Transverse colon (tissue), 4 donors: ENCODE measurements around the gene KLHL36.

ENCODE experiments used
- CTCF ChIP-seq, 5 experiments: fragments of 200-600 bp in 3 of 5; fragments of 450-650 bp in 2 of 5; sonication (generic) in 3 of 5; IDR thresholded peaks; 1 replicate in 2 of 5; 2 replicates in 3 of 5; pipeline ENCODE4 v1.5.1; 2016 to 2017; ENCODE audit warnings: antibody characterized with exemption in 5 of 5, inconsistent platforms in 3 of 5, mild to moderate bottlenecking in 2 of 5, moderate library complexity in 1 of 5
- POLR2A ChIP-seq: fragments of 450-650 bp; IDR thresholded peaks from one replicate; pipeline ENCODE4 v1.6.1; 2016; ENCODE audit warnings: antibody characterized with exemption, mild to moderate bottlenecking, moderate library complexity
- POLR2AphosphoS5 ChIP-seq, 3 donors: sonication (generic); formaldehyde crosslinking; IDR thresholded peaks; one replicate each; pipeline ENCODE4 v1.6.1; 2016; ENCODE audit warnings: antibody characterized with exemption in 3 of 3

DNA sequence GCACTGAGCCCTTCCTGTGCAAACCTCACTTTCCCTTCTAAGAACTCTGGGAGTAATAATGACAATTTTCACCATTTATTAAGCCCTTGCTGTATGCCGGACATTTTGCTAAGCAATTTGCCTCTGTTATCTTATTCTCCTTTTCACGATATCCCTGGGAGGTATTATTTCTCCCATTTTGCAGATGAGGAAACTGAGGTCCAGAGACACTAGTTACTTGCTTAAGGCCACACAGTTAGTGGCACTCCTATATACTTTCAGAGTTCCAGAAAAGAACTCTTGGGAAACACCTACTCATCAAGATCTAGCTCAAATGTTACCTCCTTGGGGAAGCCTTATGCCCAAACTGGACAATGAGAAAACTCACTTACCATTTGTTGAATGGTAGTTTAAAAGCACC, 46.7 kb downstream of the KLHL36 start:
- no peak for TF ChIP-seq CTCF (IDR thresholded peaks at IDR 0.05)
- TF ChIP-seq POLR2A: no peak
- TF ChIP-seq POLR2AphosphoS5 (IDR thresholded peaks at IDR 0.05): no peak
